HepG2 (cell line): ENCODE measurements around the gene CDC34. TPM values are rescaled to one million over a fixed set of nuclear protein-coding genes. Genes with fewer than 3 reads are reported as not detected.

Experiments used
- ARID3A ChIP-seq: IDR thresholded peaks from 2 replicates; pipeline ENCODE4 v1.6.1; 2012; ENCODE audit warnings: low read depth, low read length, improper control_type of control experiment
- HNF4A ChIP-seq: sonication (generic); formaldehyde crosslinking; IDR thresholded peaks from 2 replicates; pipeline ENCODE4 v1.4.0; 2020; ENCODE audit warnings: missing genetic modification reagents
- HOXA5 ChIP-seq: sonication (generic); formaldehyde crosslinking; IDR thresholded peaks from 2 replicates; pipeline ENCODE4 v1.4.0; 2020; ENCODE audit warnings: missing genetic modification reagents
- MED8 ChIP-seq: sonication (generic); formaldehyde crosslinking; IDR thresholded peaks from 2 replicates; pipeline ENCODE4 v1.8.1; 2023; ENCODE audit warnings: mild to moderate bottlenecking, missing genetic modification reagents; ENCODE audit not compliant: insufficient replicate concordance
- MNT ChIP-seq: fragments of 450-650 bp; IDR thresholded peaks from 2 replicates; pipeline ENCODE4 v1.6.1; 2016
- NAIF1 ChIP-seq: sonication (generic); formaldehyde crosslinking; IDR thresholded peaks from 2 replicates; pipeline ENCODE4 v1.5.0; 2020; ENCODE audit warnings: mild to moderate bottlenecking, missing genetic modification reagents, borderline replicate concordance
- NBN ChIP-seq: fragments of 450-650 bp; conservative IDR thresholded peaks from 2 replicates; pipeline ENCODE4 v1.6.1; 2017
- NR3C1 ChIP-seq: sonication (generic); formaldehyde crosslinking; IDR thresholded peaks from 2 replicates; pipeline ENCODE4 v1.4.0; 2020; ENCODE audit warnings: missing genetic modification reagents
- SNAI1 ChIP-seq: sonication (generic); formaldehyde crosslinking; IDR thresholded peaks from 2 replicates; pipeline ENCODE4 v1.5.0; 2020; ENCODE audit warnings: mild to moderate bottlenecking, missing genetic modification reagents, borderline replicate concordance
- SNRNP70 ChIP-seq: fragments of 200-400 bp; formaldehyde crosslinking; IDR thresholded peaks from 2 replicates; pipeline ENCODE4 v1.6.1; 2017; ENCODE audit warnings: mild to moderate bottlenecking, low read depth, low read length, moderate library complexity
- STAT5B ChIP-seq: sonication (generic); formaldehyde crosslinking; IDR thresholded peaks from 2 replicates; pipeline ENCODE4 v1.4.0; 2020; ENCODE audit warnings: missing genetic modification reagents
- ZFP82 ChIP-seq: sonication (generic); formaldehyde crosslinking; IDR thresholded peaks from 2 replicates; pipeline ENCODE4 v1.5.1; 2020; ENCODE audit warnings: mild to moderate bottlenecking, missing genetic modification reagents, borderline replicate concordance
- ZMAT3 ChIP-seq: sonication (generic); formaldehyde crosslinking; conservative IDR thresholded peaks from 2 replicates; pipeline ENCODE4 v1.7.0; 2021; ENCODE audit warnings: missing genetic modification reagents
- ZNF101 ChIP-seq: sonication (generic); formaldehyde crosslinking; IDR thresholded peaks from 2 replicates; pipeline ENCODE4 v1.4.0; 2020; ENCODE audit warnings: mild to moderate bottlenecking, low read depth, missing genetic modification reagents, borderline replicate concordance
- ZNF275 ChIP-seq: sonication (generic); formaldehyde crosslinking; IDR thresholded peaks from 2 replicates; pipeline ENCODE4 v1.8.0; 2022; ENCODE audit warnings: missing genetic modification reagents, mild to moderate bottlenecking, inconsistent platforms, borderline replicate concordance
- ZNF687 ChIP-seq: sonication (generic); formaldehyde crosslinking; IDR thresholded peaks from 2 replicates; pipeline ENCODE4 v1.5.1; 2020; ENCODE audit warnings: mild to moderate bottlenecking, missing genetic modification reagents, moderate library complexity
- ZNF710 ChIP-seq: sonication (generic); formaldehyde crosslinking; IDR thresholded peaks from 2 replicates; pipeline ENCODE4 v1.5.0; 2020; ENCODE audit warnings: mild to moderate bottlenecking, missing genetic modification reagents, borderline replicate concordance
- ZNF883 ChIP-seq: sonication (generic); formaldehyde crosslinking; IDR thresholded peaks from 2 replicates; pipeline ENCODE4 v1.5.1; 2020; ENCODE audit warnings: mild to moderate bottlenecking, missing genetic modification reagents; ENCODE audit errors: not compliant biosample characterization
- ZSCAN21 ChIP-seq: sonication (generic); formaldehyde crosslinking; IDR thresholded peaks from 2 replicates; pipeline ENCODE4 v1.8.0; 2022; ENCODE audit warnings: mild to moderate bottlenecking, missing genetic modification reagents, moderate library complexity, borderline replicate concordance
- polyA plus RNA-seq, 8 experiments: library from polyadenylated mRNA; depleted of rRNA in 3 of 8; stranded (reverse) in 7 of 8; unstranded in 1 of 8; fragments of >200 nt; fragmentation: Illumina TruSeq in 4 of 8; extraction: Trizol in 4 of 8; gene quantifications; 2 replicates each; pipeline versions ENCODE4 v1.2.1 to v1.2.3, GENCODE V29; 2011 to 2016; ENCODE audit warnings: low read depth in 4 of 8, missing spikeins in 1 of 8, mixed read lengths in 1 of 8; ENCODE audit not compliant: insufficient read depth in 1 of 8
- total RNA-seq, 5 experiments: library from RNA; depleted of rRNA; stranded (reverse); fragments of >200 nt; fragmentation: Illumina TruSeq; extraction: Trizol; gene quantifications; 2 replicates each; pipeline ENCODE4 v1.2.3, GENCODE V29; 2016; ENCODE audit warnings: low read depth in 1 of 5

The CDC34 gene
- total and polyA plus RNA-seq, 2 of the 13 experiments (the other 11 are each of a cell fraction or from before 2014, with no cell fraction given) = 138 to 150 TPM

- TF ChIP-seq ZMAT3 (CRISPR knock-in tag) (no peak), ZNF101 (no peak), MNT (no peak), HNF4A (peak; percentile 96), ZNF275 (CRISPR knock-in tag) (peak; percentile 86; the same call in 1 of the 2 replicates), NAIF1 (CRISPR knock-in tag) (no peak), NR3C1 (CRISPR knock-in tag) (no peak), ZNF710 (CRISPR knock-in tag) (no peak; the same call in 1 of the 2 replicates), SNRNP70 (no peak), NBN (no peak), ZFP82 (no peak), SNAI1 (no peak), ZSCAN21 (CRISPR knock-in tag) (peak; percentile 70; the same call in 1 of the 2 replicates), HOXA5 (CRISPR knock-in tag) (no peak; the same call in 1 of the 2 replicates), ZNF687 (CRISPR knock-in tag) (peak; percentile 95), MED8 (peak; percentile 77), STAT5B (CRISPR knock-in tag) (no peak), ZNF883 (no peak), ARID3A (no peak)
These were observed 7.4 kb upstream of the CDC34 start (continued) for GRCh38 chr19:524062-524674.
